WTC11 (cell line): ENCODE measurements around the gene NWD2. TPM values are rescaled to one million over a fixed set of nuclear protein-coding genes. Genes with fewer than 3 reads are reported as not detected.

ENCODE experiments used
- ATAC-seq: fragments of 200-7000 bp; cut with Tn5 transposase; 2 replicates; pipeline ENCODE4 v1.10.0; 2021; ENCODE audit warnings: mild to moderate bottlenecking, moderate library complexity
- CTCF ChIA-PET: fragments of 300-600 bp; sonication (Branson Sonifier 250); formaldehyde crosslinking; loops from one replicate; lab custom pipeline; 2021; ENCODE audit warnings: antibody characterized with exemption; lab: Charles Lee
- POLR2A ChIA-PET: fragments of 350-600 bp; sonication (Branson Sonifier 250); formaldehyde crosslinking; loops from one replicate; lab custom pipeline; 2021; ENCODE audit warnings: antibody characterized with exemption; lab: Charles Lee
- DNase-seq: peaks from one replicate; pipeline ENCODE4 v3.0.0; 2021; ENCODE audit warnings: low spot score
- H3K27ac Mint-ChIP-seq: 2 replicates; pipeline ENCODE4 v1.8.0; 2021; ENCODE audit warnings: mixed read lengths
- H3K27me3 Mint-ChIP-seq: 2 replicates; pipeline ENCODE4 v1.8.0; 2021; ENCODE audit warnings: low read depth, mild to moderate bottlenecking, moderate library complexity, mixed read lengths
- H3K36me3 Mint-ChIP-seq: 2 replicates; pipeline ENCODE4 v1.8.0; 2021; ENCODE audit warnings: mixed read lengths
- H3K4me1 Mint-ChIP-seq: 2 replicates; pipeline ENCODE4 v1.8.0; 2022; ENCODE audit warnings: mixed read lengths
- H3K4me3 Mint-ChIP-seq: 2 replicates; pipeline ENCODE4 v1.8.0; 2021; ENCODE audit warnings: mild to moderate bottlenecking, moderate library complexity, mixed read lengths
- H3K9me3 Mint-ChIP-seq: 2 replicates; pipeline ENCODE4 v1.8.0; 2021; ENCODE audit warnings: mixed read lengths
- ATF1 ChIP-seq: sonication (generic); formaldehyde crosslinking; IDR thresholded peaks from 2 replicates; pipeline ENCODE4 v1.8.1; 2023; ENCODE audit warnings: mild to moderate bottlenecking, moderate library complexity, missing genetic modification reagents
- ATF3 ChIP-seq: sonication (generic); formaldehyde crosslinking; conservative IDR thresholded peaks from 2 replicates; pipeline ENCODE4 v1.8.1; 2022; ENCODE audit warnings: mild to moderate bottlenecking, missing genetic modification reagents
- CDX4 ChIP-seq: fragments of 250-450 bp; sonication (Bioruptor Pico); IDR thresholded peaks from 2 replicates; pipeline ENCODE4 v1.9.0; 2021; ENCODE audit warnings: moderate library complexity, mild to moderate bottlenecking, inconsistent platforms, borderline replicate concordance
- CREB1 ChIP-seq: sonication (generic); formaldehyde crosslinking; IDR thresholded peaks from 2 replicates; pipeline ENCODE4 v1.8.0; 2023; ENCODE audit warnings: mild to moderate bottlenecking, missing genetic modification reagents
- E2F1 ChIP-seq: sonication (generic); formaldehyde crosslinking; IDR thresholded peaks from 2 replicates; pipeline ENCODE4 v1.8.0; 2022; ENCODE audit warnings: mild to moderate bottlenecking, missing genetic modification reagents
- E2F4 ChIP-seq: sonication (generic); formaldehyde crosslinking; IDR thresholded peaks from 2 replicates; pipeline ENCODE4 v1.8.1; 2022; ENCODE audit warnings: low read depth, mild to moderate bottlenecking, moderate library complexity, missing genetic modification reagents, borderline replicate concordance
- FOXK1 ChIP-seq: sonication (generic); formaldehyde crosslinking; IDR thresholded peaks from 2 replicates; pipeline ENCODE4 v1.8.0; 2022; ENCODE audit warnings: mild to moderate bottlenecking, moderate library complexity, missing genetic modification reagents
- FOXP1 ChIP-seq: sonication (generic); formaldehyde crosslinking; IDR thresholded peaks from 2 replicates; pipeline ENCODE4 v1.8.0; 2022; ENCODE audit warnings: missing genetic modification reagents, mild to moderate bottlenecking, moderate library complexity, borderline replicate concordance
- HMGXB4 ChIP-seq: sonication (generic); formaldehyde crosslinking; IDR thresholded peaks from 2 replicates; pipeline ENCODE4 v1.8.1; 2023; ENCODE audit warnings: mild to moderate bottlenecking, moderate library complexity, missing genetic modification reagents
- IRF1 ChIP-seq: sonication (generic); formaldehyde crosslinking; IDR thresholded peaks from 2 replicates; pipeline ENCODE4 v1.8.0; 2023; ENCODE audit warnings: missing genetic modification reagents
- JAZF1 ChIP-seq: fragments of 250-450 bp; sonication (Bioruptor Pico); IDR thresholded peaks from 2 replicates; pipeline ENCODE4 v1.9.0; 2021; ENCODE audit warnings: moderate library complexity, mild to moderate bottlenecking, inconsistent platforms
- MXD4 ChIP-seq: fragments of 250-450 bp; sonication (Bioruptor Pico); IDR thresholded peaks from 2 replicates; pipeline ENCODE4 v1.8.0; 2021; ENCODE audit warnings: mild to moderate bottlenecking, moderate library complexity, borderline replicate concordance
- NFATC4 ChIP-seq: fragments of 250-450 bp; sonication (Bioruptor Pico); IDR thresholded peaks from 2 replicates; pipeline ENCODE4 v1.9.0; 2021; ENCODE audit warnings: mild to moderate bottlenecking
- NFE2L1 ChIP-seq: sonication (generic); formaldehyde crosslinking; IDR thresholded peaks from 2 replicates; pipeline ENCODE4 v1.8.1; 2023; ENCODE audit warnings: missing genetic modification reagents
- RORB ChIP-seq: fragments of 250-450 bp; sonication (Bioruptor Pico); IDR thresholded peaks from 2 replicates; pipeline ENCODE4 v1.9.0; 2021; ENCODE audit warnings: mild to moderate bottlenecking
- SMAD4 ChIP-seq: sonication (generic); formaldehyde crosslinking; IDR thresholded peaks from 2 replicates; pipeline ENCODE4 v1.8.0; 2022; ENCODE audit warnings: mild to moderate bottlenecking, missing genetic modification reagents
- SOX15 ChIP-seq: fragments of 250-450 bp; sonication (Bioruptor Pico); IDR thresholded peaks from 2 replicates; pipeline ENCODE4 v1.9.0; 2021; ENCODE audit warnings: mild to moderate bottlenecking
- SP1 ChIP-seq: sonication (generic); formaldehyde crosslinking; conservative IDR thresholded peaks from 2 replicates; pipeline ENCODE4 v1.8.1; 2022; ENCODE audit warnings: missing genetic modification reagents
- TCF7 ChIP-seq: sonication (generic); formaldehyde crosslinking; IDR thresholded peaks from 2 replicates; pipeline ENCODE4 v1.8.0; 2022; ENCODE audit warnings: mild to moderate bottlenecking, low read depth, missing genetic modification reagents, moderate library complexity
- TEAD4 ChIP-seq: sonication (generic); formaldehyde crosslinking; IDR thresholded peaks from 2 replicates; pipeline ENCODE4 v1.8.0; 2022; ENCODE audit warnings: mild to moderate bottlenecking, missing genetic modification reagents
- TP53 ChIP-seq: sonication (generic); formaldehyde crosslinking; IDR thresholded peaks from 2 replicates; pipeline ENCODE4 v1.8.1; 2023; ENCODE audit warnings: mild to moderate bottlenecking, missing genetic modification reagents
- USF1 ChIP-seq: sonication (generic); formaldehyde crosslinking; IDR thresholded peaks from 2 replicates; pipeline ENCODE4 v1.8.0; 2022; ENCODE audit warnings: mild to moderate bottlenecking, missing genetic modification reagents
- ZBTB21 ChIP-seq: sonication (generic); formaldehyde crosslinking; IDR thresholded peaks from 2 replicates; pipeline ENCODE4 v1.8.1; 2023; ENCODE audit warnings: mild to moderate bottlenecking, missing genetic modification reagents, borderline replicate concordance
- ZMAT4 ChIP-seq: fragments of 250-450 bp; sonication (Bioruptor Pico); IDR thresholded peaks from 2 replicates; pipeline ENCODE4 v1.9.0; 2021; ENCODE audit warnings: mild to moderate bottlenecking
- ZNF232 ChIP-seq: sonication (generic); formaldehyde crosslinking; IDR thresholded peaks from 2 replicates; pipeline ENCODE4 v1.8.0; 2022; ENCODE audit warnings: mild to moderate bottlenecking, missing genetic modification reagents
- ZNF396 ChIP-seq: fragments of 250-450 bp; sonication (Bioruptor Pico); IDR thresholded peaks from 2 replicates; pipeline ENCODE4 v1.8.0; 2021; ENCODE audit warnings: mild to moderate bottlenecking, moderate library complexity, borderline replicate concordance
- ZNF416 ChIP-seq: fragments of 250-450 bp; sonication (Bioruptor Pico); IDR thresholded peaks from 2 replicates; pipeline ENCODE4 v1.9.0; 2021; ENCODE audit warnings: mild to moderate bottlenecking, inconsistent platforms
- ZNF423 ChIP-seq: fragments of 250-450 bp; sonication (Bioruptor Pico); IDR thresholded peaks from 2 replicates; pipeline ENCODE4 v2.1.2; 2022; ENCODE audit warnings: mild to moderate bottlenecking, moderate library complexity
- ZSCAN18 ChIP-seq: fragments of 250-450 bp; sonication (Bioruptor Pico); IDR thresholded peaks from 2 replicates; pipeline ENCODE4 v2.1.2; 2022; ENCODE audit warnings: mild to moderate bottlenecking, moderate library complexity
- total RNA-seq: library from RNA; stranded (reverse); gene quantifications from 3 replicates; pipeline ENCODE4 v1.2.3, GENCODE V29; 2021

Gene NWD2
- total RNA-seq, 1 experiment from 2014 or later = 0.07 TPM

- DNase-seq = no peak
- no peak overlapping the region for H3K27ac Mint-ChIP-seq
- H3K4me1 Mint-ChIP-seq = no peaks in the 10 kb centered on the region
- TF ChIP-seq FOXP1 (CRISPR knock-in tag) (no peak), ATF1 (CRISPR knock-in tag) (no peak), SP1 (no peak), NFATC4 (CRISPR knock-in tag) (no peak), MXD4 (CRISPR knock-in tag) (no peak), HMGXB4 (CRISPR knock-in tag) (no peak), TEAD4 (CRISPR knock-in tag) (no peak), E2F1 (no peak), ZNF423 (no peak), ZNF416 (CRISPR knock-in tag) (no peak), ZNF232 (CRISPR knock-in tag) (no peak), IRF1 (no peak), ZNF396 (no peak), USF1 (CRISPR knock-in tag) (no peak), SMAD4 (CRISPR knock-in tag) (no peak), RORB (no peak), JAZF1 (CRISPR knock-in tag) (no peak), ZBTB21 (no peak)
- no peak for ATAC-seq
- H3K27me3 Mint-ChIP-seq = no peaks in the 10 kb centered on the region
- CTCF ChIA-PET = no interaction called here
- peaks cover 15% of the 10 kb centered on the region for H3K9me3 Mint-ChIP-seq
- no peaks in the 10 kb centered on the region for H3K36me3 Mint-ChIP-seq
- no peak overlapping the region for H3K4me3 Mint-ChIP-seq
- POLR2A ChIA-PET = no interaction called here
These were observed 236.0 kb downstream of the NWD2 start for GRCh38 chr4:37480509-37480908.

GRCh38 chr4:37481547-37482122, 237.1 kb downstream of the NWD2 start:
- Mint-ChIP-seq H3K9me3 (peaks cover 15% of the 10 kb centered on the region), H3K27ac (no peak overlapping the region; the same call in 1 of the 2 replicates), H3K4me3 (no peak overlapping the region), H3K4me1 (no peaks in the 10 kb centered on the region), H3K36me3 (no peaks in the 10 kb centered on the region), H3K27me3 (no peaks in the 10 kb centered on the region)
- no peak for DNase-seq
- POLR2A ChIA-PET = no interaction called here
- ATAC-seq = no peak
- CTCF ChIA-PET = no interaction called here
- no peak for TF ChIP-seq TP53 (CRISPR knock-in tag)
- no peak for TF ChIP-seq SOX15 (CRISPR knock-in tag)
- no peak for TF ChIP-seq TCF7 (CRISPR knock-in tag)
- no peak for TF ChIP-seq ZMAT4 (CRISPR knock-in tag)
- no peak for TF ChIP-seq NFE2L1 (CRISPR knock-in tag)
- TF ChIP-seq ATF3 (CRISPR knock-in tag) = no peak
- no peak for TF ChIP-seq CDX4 (CRISPR knock-in tag)
- no peak for TF ChIP-seq CREB1 (CRISPR knock-in tag)
- TF ChIP-seq FOXK1 (CRISPR knock-in tag) = no peak
- no peak for TF ChIP-seq NFATC4 (CRISPR knock-in tag)
- TF ChIP-seq E2F4 (CRISPR knock-in tag) = no peak
- TF ChIP-seq ZSCAN18 (CRISPR knock-in tag) = no peak
